GM21423 (cell line): Measurements from ENCODE around the gene DYRK3.

ENCODE experiments used
- ATAC-seq: cut with Tn5 transposase; IDR thresholded peaks from one replicate; pipeline ENCODE4 v1.9.1; 2021; ENCODE audit warnings: mild to moderate bottlenecking, moderate library complexity; ENCODE audit not compliant: unreplicated experiment

The DYRK3 gene

DNA sequence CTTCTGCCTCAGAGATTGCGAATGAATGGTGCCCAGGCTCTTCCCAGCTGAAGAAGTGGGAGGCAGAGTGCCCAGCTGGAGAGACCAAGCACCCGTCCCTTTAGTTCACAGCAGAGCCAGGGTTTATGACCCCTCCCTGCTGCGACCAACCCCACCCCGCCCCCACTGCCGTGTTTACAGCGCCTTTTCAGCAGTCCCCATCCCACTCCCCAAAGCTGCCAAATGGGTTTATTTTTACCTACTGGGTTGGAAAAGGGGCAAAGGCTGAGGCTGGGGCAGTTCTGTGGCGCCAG is 23.6 kb downstream of the DYRK3 start:
- ATAC-seq = no peak

GRCh38 chr1:206660136-206660535 is 24.8 kb downstream of the DYRK3 start:
- no peak for ATAC-seq

GRCh38 chr1:206661161-206661820 is 26.0 kb downstream of the DYRK3 start:
- ATAC-seq = no peak

DNA sequence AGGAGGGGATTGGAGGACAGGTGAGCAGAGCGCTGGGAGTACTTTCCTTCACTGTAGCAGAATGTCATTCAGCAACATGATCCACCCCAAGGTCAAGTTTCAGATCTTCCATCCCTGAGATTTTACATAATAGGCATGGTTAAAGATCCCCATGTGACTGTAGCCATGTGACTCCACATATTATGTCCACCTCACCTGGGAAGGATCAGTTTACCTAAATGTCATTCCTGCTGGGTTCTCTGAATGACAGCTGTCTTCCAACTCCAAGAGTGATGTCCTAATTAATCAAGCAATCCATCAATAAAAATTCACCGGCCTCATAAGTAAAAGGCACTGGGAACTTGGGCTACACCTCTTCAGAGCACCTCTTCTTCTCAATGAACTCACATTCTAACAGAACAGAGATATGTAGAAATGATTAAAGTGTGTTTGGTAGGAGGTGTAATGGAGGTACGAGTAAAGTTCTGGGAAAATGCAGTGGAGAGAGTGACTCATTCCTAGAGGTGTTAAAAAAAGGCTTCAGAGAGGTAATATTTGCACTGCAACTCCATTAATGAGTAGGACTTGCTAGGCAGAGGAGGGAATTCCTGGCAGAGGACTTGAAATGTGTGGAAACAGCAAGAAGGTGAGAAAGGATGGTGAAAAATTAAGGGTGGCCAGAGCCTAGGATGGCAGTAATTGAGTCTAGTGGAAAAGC is 27.2 kb downstream of the DYRK3 start:
- ATAC-seq = no peak

GRCh38 chr1:206663362-206663761 is 28.0 kb downstream of the DYRK3 start:
- ATAC-seq = no peak

DNA sequence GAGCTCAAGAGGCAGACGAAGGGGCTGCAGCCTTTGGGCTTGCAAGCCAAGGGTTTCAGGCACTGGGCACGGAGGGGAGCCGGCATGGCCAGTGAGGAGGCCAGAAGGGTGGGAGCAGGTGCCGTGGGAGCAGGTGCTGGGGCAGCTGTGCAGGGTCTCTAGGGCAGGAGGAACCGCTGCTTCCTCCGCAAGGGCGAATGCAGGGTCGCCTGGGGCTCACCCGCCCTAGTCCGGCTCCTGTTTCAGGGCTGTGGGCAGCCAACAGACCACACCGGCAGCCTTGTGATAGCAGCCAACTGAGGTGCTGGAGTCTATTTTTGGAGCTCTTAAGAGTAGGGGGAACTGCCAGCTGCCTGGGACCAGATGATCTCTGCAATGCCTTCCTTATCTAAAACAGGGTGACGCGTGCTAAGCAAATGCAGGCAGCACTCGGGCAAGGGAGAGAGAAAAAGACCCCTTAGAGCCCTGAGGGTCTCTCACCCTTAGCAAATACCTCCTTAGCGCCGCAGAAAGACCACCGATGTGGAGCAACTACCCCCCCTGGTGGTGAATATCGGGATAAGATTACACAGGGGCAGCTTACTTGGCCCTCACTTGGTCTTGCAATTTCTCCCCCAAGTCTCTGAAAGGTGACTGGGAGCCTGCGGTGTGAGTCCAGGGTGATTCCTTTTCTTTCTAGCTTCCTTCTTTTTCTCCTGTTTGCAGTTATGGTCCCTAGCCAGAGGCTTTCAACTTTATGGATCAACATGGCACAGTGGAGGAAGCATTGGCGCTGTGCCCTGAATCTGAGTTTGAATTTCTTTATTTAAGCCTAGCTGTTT is 28.7 kb downstream of the DYRK3 start:
- ATAC-seq = peak; percentile 69

DNA sequence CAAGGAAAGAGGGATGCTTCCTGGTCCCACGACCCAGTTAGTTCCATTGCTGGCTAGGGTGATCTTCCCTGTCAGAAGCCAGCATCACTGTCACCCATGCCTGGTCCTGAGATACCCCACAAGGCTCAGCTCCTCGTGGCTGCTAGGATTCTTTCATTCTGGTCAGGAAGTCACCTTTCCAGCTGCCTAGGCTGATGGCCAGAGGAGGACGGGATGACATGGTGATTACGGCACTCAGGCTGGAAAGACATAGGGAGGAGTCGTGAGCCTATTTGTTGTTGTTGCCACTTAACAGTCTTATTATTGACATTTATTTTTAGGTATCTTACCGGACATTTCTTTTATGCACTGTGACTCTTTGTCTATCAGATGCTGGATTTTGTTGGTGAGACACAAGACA is 29.4 kb downstream of the DYRK3 start:
- ATAC-seq = no peak

- ATAC-seq = no peak
These were observed 30.8 kb downstream of the DYRK3 start for GRCh38 chr1:206666031-206666561.

DNA sequence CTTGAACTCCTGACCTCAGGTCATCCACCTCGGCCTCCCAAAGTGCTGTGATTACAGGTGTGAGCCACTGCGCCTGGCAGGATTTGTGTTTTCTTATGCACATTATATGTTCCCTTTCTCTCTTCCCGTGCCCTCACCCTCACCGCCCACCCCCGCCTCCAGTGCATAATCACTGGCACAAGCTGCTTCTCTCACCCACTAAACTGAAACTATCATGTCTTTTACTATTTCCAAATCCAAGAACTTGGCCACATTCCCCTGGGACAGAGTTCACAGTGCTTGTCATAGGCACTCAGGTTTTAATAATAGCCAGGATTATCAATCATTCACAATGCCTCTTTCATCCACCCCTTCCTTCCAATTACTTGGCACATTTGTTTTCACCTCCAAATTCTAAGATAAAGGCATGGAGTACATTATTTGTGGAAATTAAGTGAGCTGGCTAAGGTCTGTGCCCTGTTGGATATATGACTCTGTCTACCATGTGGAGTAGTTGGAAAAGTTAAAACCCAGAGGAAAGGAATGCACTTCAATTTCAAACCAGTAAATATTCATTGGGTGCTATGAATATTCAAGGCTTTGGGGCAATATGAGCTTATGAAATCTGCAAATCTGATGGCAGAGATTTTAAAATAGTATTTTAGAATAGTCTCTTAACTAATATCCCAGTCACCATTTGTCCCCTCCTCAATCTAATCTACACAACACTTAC is 31.8 kb downstream of the DYRK3 start:
- no peak for ATAC-seq

DNA sequence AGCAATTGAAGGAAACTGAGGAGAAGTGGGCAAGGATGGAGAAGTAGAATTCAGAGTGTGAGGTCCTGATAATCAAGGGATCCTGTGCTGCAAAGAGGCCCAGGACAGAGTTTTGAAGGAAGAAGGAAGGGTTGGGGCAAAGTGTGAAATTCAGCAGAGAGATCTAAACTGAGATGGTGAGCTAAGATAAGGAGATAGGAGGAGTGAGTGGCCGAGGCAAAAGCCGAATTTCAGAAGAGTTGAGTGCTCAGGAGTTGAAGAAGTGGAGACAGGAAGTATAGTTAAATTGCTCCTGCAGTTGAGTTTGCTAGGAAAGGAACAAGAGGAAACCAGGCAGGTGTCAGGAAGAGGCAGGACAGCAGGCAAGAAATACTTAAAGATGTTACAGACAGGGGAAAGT is 33.0 kb downstream of the DYRK3 start:
- no peak for ATAC-seq

DNA sequence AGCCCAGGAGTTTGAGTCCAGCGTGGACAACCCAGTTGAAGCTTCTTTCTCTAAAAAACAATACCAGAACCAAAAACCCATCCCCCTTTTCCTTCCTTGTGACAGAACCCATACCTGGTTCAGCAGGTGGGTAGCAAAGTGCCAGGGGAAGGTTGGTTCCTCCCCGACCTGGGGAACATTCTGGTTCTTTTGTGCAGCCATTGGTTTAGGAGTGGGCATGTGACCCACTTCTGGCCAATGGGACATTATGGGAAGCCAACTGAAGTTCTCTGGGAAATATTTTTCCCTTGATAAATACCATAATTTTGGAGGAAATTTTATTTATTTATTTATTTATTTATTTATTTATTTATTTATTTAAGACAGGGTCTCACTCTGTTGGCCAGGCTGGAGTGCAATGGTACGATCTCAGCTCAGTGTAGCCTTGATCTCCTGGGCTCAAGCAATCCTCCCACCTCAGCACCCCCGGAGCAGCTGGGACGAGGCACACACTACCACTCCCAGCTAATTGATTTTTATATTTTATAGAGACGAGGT is 33.6 kb downstream of the DYRK3 start:
- no peak for ATAC-seq

DNA sequence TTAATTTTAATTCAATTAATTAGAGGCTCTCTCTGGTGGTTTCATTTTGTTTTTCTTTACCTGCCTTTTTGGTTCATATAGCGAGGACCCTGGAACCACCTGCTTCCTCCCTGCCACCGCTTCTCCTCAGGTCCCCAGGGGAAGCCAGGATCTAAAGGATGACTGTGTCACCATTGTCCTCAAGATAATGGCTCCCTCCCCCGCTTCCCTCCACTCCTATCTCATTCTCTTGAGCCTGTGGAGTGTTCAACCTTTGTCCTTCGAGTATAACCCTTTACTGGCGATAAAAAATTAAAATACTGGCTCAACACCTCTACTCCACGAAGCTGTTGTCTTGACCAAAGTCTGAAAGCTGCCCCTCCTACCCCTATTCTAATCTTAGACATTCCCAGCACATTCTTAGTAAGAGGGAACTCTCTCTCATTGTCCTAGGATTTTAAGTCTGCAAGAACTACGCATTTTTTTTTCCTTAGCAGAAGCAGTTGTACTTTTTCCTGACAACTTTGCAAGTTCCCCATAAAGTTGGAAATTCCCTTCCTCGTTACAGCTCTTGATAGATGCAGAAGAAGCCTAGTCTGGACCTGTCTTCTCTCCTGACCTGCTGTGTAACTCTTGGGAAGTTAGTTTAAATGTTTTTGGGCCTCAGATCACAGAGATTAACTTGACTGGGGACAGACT is 36.8 kb downstream of the DYRK3 start:
- no peak for ATAC-seq

DNA sequence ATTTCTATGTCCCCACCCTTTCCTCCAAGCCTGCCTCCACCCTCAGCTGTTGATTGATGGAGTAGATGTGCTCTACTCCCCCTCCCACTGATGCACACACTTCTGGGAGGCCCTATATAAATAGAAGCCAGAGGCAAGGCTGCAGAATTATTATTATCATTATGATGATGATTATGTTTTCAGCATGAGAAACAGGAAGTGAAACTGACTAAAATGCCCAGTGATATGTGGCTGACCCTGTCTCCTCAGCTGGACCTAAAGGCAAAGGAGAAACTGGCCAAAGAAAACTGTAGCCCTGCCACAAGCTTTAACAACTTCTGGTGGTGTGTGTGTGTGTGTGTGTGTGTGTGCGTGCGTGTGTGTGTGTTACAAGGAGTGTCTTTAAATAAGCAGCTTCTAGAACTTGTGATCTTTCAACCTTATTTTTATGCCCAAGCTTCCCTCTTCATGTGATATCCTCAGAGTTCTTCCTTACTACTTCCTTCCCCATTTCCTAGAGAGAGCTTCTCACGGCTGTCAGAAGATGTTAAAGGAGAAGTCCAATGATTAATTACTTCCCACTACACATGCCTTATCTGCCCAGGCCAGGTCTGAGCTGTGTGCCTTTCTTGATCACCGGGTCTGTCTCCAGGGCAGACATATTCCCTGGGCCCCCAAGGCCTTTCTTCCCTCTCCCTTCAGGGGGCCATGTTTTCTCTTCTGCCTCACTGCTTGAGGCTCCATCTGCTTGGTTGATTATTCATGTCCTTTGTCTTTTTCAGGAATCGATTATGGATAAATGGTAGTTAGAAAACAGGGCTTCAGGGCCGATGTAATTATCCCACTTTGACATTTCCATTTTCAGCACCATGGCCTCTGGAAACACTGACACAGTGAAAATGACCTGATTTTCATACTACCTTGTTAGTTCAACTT is 37.8 kb downstream of the DYRK3 start:
- no peak for ATAC-seq

DNA sequence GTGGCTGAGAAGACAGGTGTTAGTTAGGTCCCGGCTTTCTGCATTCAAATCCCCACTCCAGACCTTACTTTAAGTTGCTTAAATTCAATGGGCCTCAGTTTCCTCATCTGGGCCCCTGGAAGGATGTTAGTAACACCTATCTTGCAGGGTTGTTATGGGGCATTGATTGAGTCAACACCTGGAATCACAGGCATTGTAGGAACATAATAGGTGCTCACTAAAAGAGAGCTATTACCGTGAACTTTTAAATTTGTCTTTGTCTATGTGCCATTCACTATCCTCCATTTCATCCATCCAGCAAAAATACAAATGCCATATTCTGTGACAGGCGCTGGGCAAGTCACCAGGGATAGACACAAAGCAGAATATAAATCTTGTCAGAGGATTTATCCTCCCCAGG is 38.9 kb downstream of the DYRK3 start:
- ATAC-seq = no peak

GRCh38 chr1:206674745-206675175 is 39.4 kb downstream of the DYRK3 start:
- no peak for ATAC-seq

DNA sequence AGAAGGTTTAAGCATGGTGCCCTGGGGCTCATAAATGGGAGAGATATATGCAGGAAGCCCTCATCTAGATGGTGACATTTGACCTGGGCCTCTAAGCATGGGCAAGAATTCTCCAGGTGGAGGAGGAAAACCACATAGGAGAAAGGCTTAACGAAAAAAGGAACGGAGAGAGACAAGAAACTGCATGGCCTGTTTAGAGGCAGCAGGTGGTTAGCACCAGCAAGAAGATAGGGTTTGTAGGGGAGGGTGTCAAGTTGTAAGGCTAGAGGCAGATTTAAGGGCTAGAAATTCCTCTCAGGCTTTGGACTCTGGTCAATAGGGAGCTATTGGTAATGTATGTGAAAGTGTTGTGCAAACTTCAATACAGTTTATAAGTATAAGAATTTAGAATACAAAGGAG is 41.2 kb downstream of the DYRK3 start:
- ATAC-seq = no peak

DNA sequence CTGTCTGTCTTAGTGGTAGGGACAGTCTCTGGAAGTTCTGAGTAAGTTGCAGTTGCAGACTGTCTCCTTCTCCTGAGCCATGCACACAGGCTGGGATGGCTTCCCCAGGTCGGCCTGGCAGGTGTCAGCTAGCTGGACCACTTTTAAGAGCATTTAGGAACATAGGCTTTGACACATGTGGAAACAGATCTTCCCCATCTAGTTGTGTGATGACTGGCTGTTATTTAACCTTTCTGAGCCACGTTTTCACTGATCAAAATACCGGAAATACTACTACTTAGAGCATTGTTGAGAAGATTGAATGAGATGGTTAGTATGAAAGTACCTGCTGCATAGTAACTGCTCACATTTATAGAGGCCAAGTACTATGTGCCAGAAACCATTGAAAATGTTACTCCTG is 43.2 kb downstream of the DYRK3 start:
- no peak for ATAC-seq

- peak; percentile 80 for ATAC-seq
These were observed 44.4 kb downstream of the DYRK3 start for GRCh38 chr1:206679738-206680211.

GRCh38 chr1:206680279-206680678 is 44.9 kb downstream of the DYRK3 start:
- no peak for ATAC-seq
